Left ventricle myocardium inferior (tissue), 1 donor: ENCODE data around the gene CHD1. TPM values are rescaled to one million over a fixed set of nuclear protein-coding genes. Genes with fewer than 3 reads are reported as not detected.
A peak's percentile ranks its signal among the peaks of the same experiment; 100 is the strongest.

Source experiments
- DNase-seq: peaks from one replicate; pipeline ENCODE4 v3.0.0-alpha.2; 2020
- H3K27ac ChIP-seq: fragments of 200-600 bp; replicated peaks from 2 replicates; pipeline ENCODE4 v1.8.0; 2021
- H3K27me3 ChIP-seq: fragments of 200-600 bp; 2 replicates; pipeline ENCODE4 v1.8.0; 2021; ENCODE audit warnings: low read depth
- H3K36me3 ChIP-seq: fragments of 200-600 bp; 2 replicates; pipeline ENCODE4 v1.8.0; 2021
- H3K4me1 ChIP-seq: fragments of 200-600 bp; 2 replicates; pipeline ENCODE4 v1.8.0; 2021
- H3K4me3 ChIP-seq: fragments of 200-600 bp; 2 replicates; pipeline ENCODE4 v1.8.0; 2021; ENCODE audit warnings: mild to moderate bottlenecking, moderate library complexity
- H3K9me3 ChIP-seq: fragments of 200-600 bp; replicated peaks from 2 replicates; pipeline ENCODE4 v1.8.0; 2021
- CTCF ChIP-seq: fragments of 200-600 bp; IDR thresholded peaks from 2 replicates; pipeline ENCODE4 v1.8.0; 2021; ENCODE audit warnings: antibody characterized with exemption, mild to moderate bottlenecking, borderline replicate concordance
- intact Hi-C: fragments of 100-400 bp; cut with micrococcal nuclease; formaldehyde crosslinking; loops from one replicate; pipeline ENCODE4 v1.11.0; 2022
- total RNA-seq: library from RNA; stranded (reverse); fragmentation: NEBNext Ultra II Directional; extraction: Animal tissue kit (Norgen Biotek cat#: 25700); gene quantifications from one replicate; pipeline ENCODE4 v1.2.1, GENCODE V29; 2021
- donor health status: DM: no; HTN: yes; CAD: no; lungs with severe emphysema.

The CHD1 gene
- total RNA-seq, 1 donor from 2014 or later = 11.6 TPM

GRCh38 chr5:98927242-98927988 is 1.4 kb downstream of the CHD1 start:
- peaks cover 78% of the 10 kb centered on the region for H3K4me1 ChIP-seq
- H3K9me3 ChIP-seq = no peaks in the 10 kb centered on the region
- peaks cover 31% of the 10 kb centered on the region for H3K36me3 ChIP-seq
- no peaks in the 10 kb centered on the region for H3K27me3 ChIP-seq
- no peak for TF ChIP-seq CTCF
- intact Hi-C loops = no loop called here
- DNase-seq = peak; percentile 22
- peak overlapping the region; percentile 91 for H3K4me3 ChIP-seq
- H3K27ac ChIP-seq = peak overlapping the region; percentile 100

GRCh38 chr5:98923966-98924365 is 4.8 kb downstream of the CHD1 start:
- H3K27me3 ChIP-seq = no peaks in the 10 kb centered on the region
- peaks cover 65% of the 10 kb centered on the region for H3K4me1 ChIP-seq
- no peak overlapping the region for H3K4me3 ChIP-seq
- H3K27ac ChIP-seq = no peak overlapping the region
- intact Hi-C loops = no loop called here
- H3K9me3 ChIP-seq = no peaks in the 10 kb centered on the region
- no peak for TF ChIP-seq CTCF
- DNase-seq = no peak
- H3K36me3 ChIP-seq = peaks cover 44% of the 10 kb centered on the region

- no peak for DNase-seq
- no peak overlapping the region for H3K4me3 ChIP-seq
- no peak overlapping the region for H3K27ac ChIP-seq
- intact Hi-C loops = no loop called here
- no peaks in the 10 kb centered on the region for H3K27me3 ChIP-seq
- no peaks in the 10 kb centered on the region for H3K9me3 ChIP-seq
- peaks cover 44% of the 10 kb centered on the region for H3K36me3 ChIP-seq
- H3K4me1 ChIP-seq = peaks cover 57% of the 10 kb centered on the region
- TF ChIP-seq CTCF = no peak
Observed at GRCh38 chr5:98921947-98922505, 6.8 kb downstream of the CHD1 start.

GRCh38 chr5:98917433-98917832 is 11.4 kb downstream of the CHD1 start:
- no peak for TF ChIP-seq CTCF
- Histone ChIP-seq H3K36me3 (peaks cover 13% of the 10 kb centered on the region), H3K9me3 (no peaks in the 10 kb centered on the region), H3K4me3 (no peak overlapping the region), H3K4me1 (peaks cover 59% of the 10 kb centered on the region), H3K27ac (no peak overlapping the region), H3K27me3 (no peaks in the 10 kb centered on the region)
- intact Hi-C loops = no loop called here
- no peak for DNase-seq

GRCh38 chr5:98916540-98916939 is 12.3 kb downstream of the CHD1 start:
- Histone ChIP-seq H3K4me3 (no peak overlapping the region), H3K36me3 (peaks cover 8% of the 10 kb centered on the region), H3K27me3 (no peaks in the 10 kb centered on the region), H3K9me3 (no peaks in the 10 kb centered on the region), H3K4me1 (peaks cover 51% of the 10 kb centered on the region), H3K27ac (no peak overlapping the region)
- intact Hi-C loops = no loop called here
- TF ChIP-seq CTCF = no peak
- no peak for DNase-seq
